ENCODE data around the gene ZNF324. TPM values are rescaled to one million over a fixed set of nuclear protein-coding genes. Genes with fewer than 3 reads are reported as not detected.

ZNF324 gene
- total and polyA plus RNA-seq, 9 of the 15 experiments (the other 6 are each of a cell fraction or from before 2014, with no cell fraction given): 0.92 to 16.4 (median 5.3) TPM

- TF ChIP-seq KLF16 (IDR thresholded peaks at IDR 0.05) (no peak; the same call in 1 of the 2 replicates), ZNF586 (CRISPR knock-in tag; conservative IDR thresholded peaks at IDR 0.05) (no peak), ZNF121 (CRISPR knock-in tag; conservative IDR thresholded peaks at IDR 0.05) (no peak), MTA3 (IDR thresholded peaks at IDR 0.05; ENCODE audit: borderline replicate concordance) (peak; percentile 95), ZBED1 (IDR thresholded peaks at IDR 0.05) (0 out of 2 replicates have a peak, but pooled peaks have one; percentile 69), SP2 (IDR thresholded peaks at IDR 0.05; ENCODE audit: extremely low read depth, low read depth, low read length, poor library complexity, severe bottlenecking) (peak; percentile 4), RHOXF2B (CRISPR knock-in tag; conservative IDR thresholded peaks at IDR 0.05) (no peak), ZNF561 (CRISPR knock-in tag; conservative IDR thresholded peaks at IDR 0.05) (no peak), TEAD2 (tag; IDR thresholded peaks at IDR 0.05) (no peak), RFX1 (IDR thresholded peaks at IDR 0.05) (peak; percentile 83; the same call in 1 of the 2 replicates), ZNF23 (CRISPR knock-in tag; IDR thresholded peaks at IDR 0.05) (no peak), ZBTB8A (IDR thresholded peaks at IDR 0.05; ENCODE audit: partially characterized antibody) (no peak), RBM34 (IDR thresholded peaks at IDR 0.05; ENCODE audit: borderline replicate concordance, insufficient read depth, low read length) (no peak), CBFA2T2 (conservative IDR thresholded peaks at IDR 0.05) (no peak), E2F6 (IDR thresholded peaks at IDR 0.05; ENCODE audit: borderline replicate concordance in 1 of 2, extremely low read depth in 1 of 2, insufficient read depth in 1 of 2, insufficient read length in 1 of 2, low read depth in 1 of 2, low read length in 1 of 2, poor library complexity in 1 of 2, severe bottlenecking in 1 of 2) (peak; percentile 18 to 40), ERF (CRISPR knock-in tag; IDR thresholded peaks at IDR 0.05) (peak; percentile 84; the same call in 1 of the 2 replicates), ZSCAN29 (IDR thresholded peaks at IDR 0.05) (peak; percentile 52; the same call in 1 of the 2 replicates), ZFP30 (CRISPR knock-in tag; IDR thresholded peaks at IDR 0.05; ENCODE audit: borderline replicate concordance) (no peak), ZNF408 (CRISPR knock-in tag; IDR thresholded peaks at IDR 0.05; ENCODE audit: low read depth) (no peak), NBN (IDR thresholded peaks at IDR 0.05; ENCODE audit: low read depth) (peak; percentile 85), FOS (IDR thresholded peaks at IDR 0.05; ENCODE audit: extremely low read depth, insufficient read length) (no peak), SREBF1 (IDR thresholded peaks at IDR 0.05; ENCODE audit: borderline replicate concordance, low read depth, low read length) (no peak), JUND (IDR thresholded peaks at IDR 0.05; ENCODE audit: borderline replicate concordance, low read depth, low read length) (peak; percentile 79), JUND (tag; IDR thresholded peaks at IDR 0.05; ENCODE audit: borderline replicate concordance, low read depth, low read length) (peak; percentile 74; the same call in 1 of the 3 replicates), EP400 (IDR thresholded peaks at IDR 0.05) (peak; percentile 96), SRSF1 (IDR thresholded peaks at IDR 0.05; ENCODE audit: low read depth, low read length) (no peak), ZNF79 (CRISPR knock-in tag; IDR thresholded peaks at IDR 0.05; ENCODE audit: low read depth) (no peak), NUFIP1 (IDR thresholded peaks at IDR 0.05; ENCODE audit: partially characterized antibody) (peak; percentile 57), RB1 (IDR thresholded peaks at IDR 0.05; ENCODE audit: low read depth) (peak; percentile 90)
These were observed 52.7 kb downstream of the ZNF324 start, which contains the start of gene ZBTB45 (continued) for GRCh38 chr19:58519355-58520256.

Data from K562 (cell line).